Subcutaneous adipose tissue (tissue), 4 donors: ENCODE data around the gene TBCC. TPM values are rescaled to one million over a fixed set of nuclear protein-coding genes. Genes with fewer than 3 reads are reported as not detected.

ENCODE experiments used
- CTCF ChIP-seq: fragments of 450-650 bp; IDR thresholded peaks from one replicate; pipeline ENCODE4 v1.5.1; 2016; ENCODE audit warnings: low read depth, mild to moderate bottlenecking, control low read depth, antibody characterized with exemption, moderate library complexity
- total RNA-seq, 4 donors: library from RNA; depleted of rRNA; stranded (reverse); fragments of >200 nt; gene quantifications; one replicate each; pipeline ENCODE4 v1.1.0, GENCODE V29; 2016

Gene TBCC
- total RNA-seq, 4 donors from 2014 or later, result 9.0 to 24.7 (median 20.4) TPM

- no peak for TF ChIP-seq CTCF
Measured at GRCh38 chr6:42754759-42755158, 8.9 kb upstream of the TBCC start.

- no peak for TF ChIP-seq CTCF
Measured at GRCh38 chr6:42751055-42751454, 5.2 kb upstream of the TBCC start.

GRCh38 chr6:42748203-42748898 lies 2.4 kb upstream of the TBCC start:
- TF ChIP-seq CTCF, result no peak

- no peak for TF ChIP-seq CTCF
Measured at GRCh38 chr6:42746463-42747391, 824 bp upstream of the TBCC start.

- no peak for TF ChIP-seq CTCF
Measured at GRCh38 chr6:42745083-42745639, 742 bp downstream of the TBCC start.

- TF ChIP-seq CTCF, result no peak
Measured at GRCh38 chr6:42744351-42744893, 1.5 kb downstream of the TBCC start.
